ENCODE results near the gene SP1.
"Not testable (repeated sequence)": the region's sequence is repeated elsewhere in the genome, so short reads cannot be mapped to it uniquely, and the experiment has no call there.

The SP1 gene

GRCh38 chr12:53428741-53429140, 48.8 kb downstream of the SP1 start:
- Histone ChIP-seq H3F3A (ENCODE audit: insufficient read depth, low read length) (no peaks in the 10 kb centered on the region), H3K9me2 (ENCODE audit: low read depth, low read length) (no peaks in the 10 kb centered on the region), H3K4me1 (ENCODE audit: insufficient read depth, low read length, severe bottlenecking) (no peaks in the 10 kb centered on the region), H3K9me3 (ENCODE audit: low read length) (no peaks in the 10 kb centered on the region), H4K20me1 (ENCODE audit: insufficient read depth, low read length) (no peaks in the 10 kb centered on the region), H3K9ac (ENCODE audit: low read length) (no peak overlapping the region), H3K79me2 (ENCODE audit: insufficient read depth, low read length) (no peaks in the 10 kb centered on the region), H3K36me3 (ENCODE audit: insufficient read depth, low read length) (no peaks in the 10 kb centered on the region; the same call in 1 of the 2 replicates), H3K4me3 (ENCODE audit: low read depth, low read length, poor library complexity, severe bottlenecking) (no peak overlapping the region), H3K4me2 (ENCODE audit: low read length) (no peak overlapping the region), H3K27ac (ENCODE audit: low read depth, low read length, poor library complexity, severe bottlenecking) (no peak overlapping the region), H3K27me3 (ENCODE audit: insufficient read depth, low read length) (no peaks in the 10 kb centered on the region), H2AFZ (ENCODE audit: low read length) (no peak overlapping the region)
- TF ChIP-seq CTCF (IDR thresholded peaks at IDR 0.05; ENCODE audit: low read length) (no peak), EZH2 (IDR thresholded peaks at IDR 0.05; ENCODE audit: borderline replicate concordance, low read length) (no peak)

GRCh38 chr12:53430116-53430515, 50.1 kb downstream of the SP1 start:
- TF ChIP-seq EZH2 (IDR thresholded peaks at IDR 0.05; ENCODE audit: borderline replicate concordance, low read length) (no peak), CTCF (IDR thresholded peaks at IDR 0.05; ENCODE audit: low read length) (no peak)
- no peaks in the 10 kb centered on the region for H3K27me3 ChIP-seq (ENCODE audit: insufficient read depth, low read length)
- no peaks in the 10 kb centered on the region for H3F3A ChIP-seq (ENCODE audit: insufficient read depth, low read length)
- H4K20me1 ChIP-seq (ENCODE audit: insufficient read depth, low read length) = no peaks in the 10 kb centered on the region
- H3K4me3 ChIP-seq (ENCODE audit: low read depth, low read length, poor library complexity, severe bottlenecking) = no peak overlapping the region
- no peak overlapping the region for H3K4me2 ChIP-seq (ENCODE audit: low read length)
- H3K36me3 ChIP-seq (ENCODE audit: insufficient read depth, low read length) = no peaks in the 10 kb centered on the region; the same call in 1 of the 2 replicates
- no peak overlapping the region for H3K27ac ChIP-seq (ENCODE audit: low read depth, low read length, poor library complexity, severe bottlenecking)
- no peaks in the 10 kb centered on the region for H3K9me3 ChIP-seq (ENCODE audit: low read length)
- H3K4me1 ChIP-seq (ENCODE audit: insufficient read depth, low read length, severe bottlenecking) = no peaks in the 10 kb centered on the region
- H3K9me2 ChIP-seq (ENCODE audit: low read depth, low read length) = no peaks in the 10 kb centered on the region
- H3K79me2 ChIP-seq (ENCODE audit: insufficient read depth, low read length) = no peaks in the 10 kb centered on the region
- H3K9ac ChIP-seq (ENCODE audit: low read length) = no peak overlapping the region
- H2AFZ ChIP-seq (ENCODE audit: low read length) = no peak overlapping the region

GRCh38 chr12:53431187-53431586, 51.2 kb downstream of the SP1 start:
- no peaks in the 10 kb centered on the region for H4K20me1 ChIP-seq (ENCODE audit: insufficient read depth, low read length)
- H3K36me3 ChIP-seq (ENCODE audit: insufficient read depth, low read length) = no peaks in the 10 kb centered on the region; the same call in 1 of the 2 replicates
- no peak overlapping the region for H3K4me2 ChIP-seq (ENCODE audit: low read length)
- no peaks in the 10 kb centered on the region for H3K4me1 ChIP-seq (ENCODE audit: insufficient read depth, low read length, severe bottlenecking)
- no peak for TF ChIP-seq EZH2 (IDR thresholded peaks at IDR 0.05; ENCODE audit: borderline replicate concordance, low read length)
- no peaks in the 10 kb centered on the region for H3K27me3 ChIP-seq (ENCODE audit: insufficient read depth, low read length)
- no peak overlapping the region for H2AFZ ChIP-seq (ENCODE audit: low read length)
- H3K9me3 ChIP-seq (ENCODE audit: low read length) = no peaks in the 10 kb centered on the region
- no peak overlapping the region for H3K4me3 ChIP-seq (ENCODE audit: low read depth, low read length, poor library complexity, severe bottlenecking)
- H3F3A ChIP-seq (ENCODE audit: insufficient read depth, low read length) = no peaks in the 10 kb centered on the region
- H3K27ac ChIP-seq (ENCODE audit: low read depth, low read length, poor library complexity, severe bottlenecking) = no peak overlapping the region
- H3K9ac ChIP-seq (ENCODE audit: low read length) = no peak overlapping the region
- no peaks in the 10 kb centered on the region for H3K9me2 ChIP-seq (ENCODE audit: low read depth, low read length)
- H3K79me2 ChIP-seq (ENCODE audit: insufficient read depth, low read length) = no peaks in the 10 kb centered on the region

- not testable (repeated sequence) for H4K20me1 ChIP-seq (ENCODE audit: insufficient read depth, low read length); H3K9me3 ChIP-seq (ENCODE audit: low read length); H3K9me2 ChIP-seq (ENCODE audit: low read depth, low read length); H3K9ac ChIP-seq (ENCODE audit: low read length); H2AFZ ChIP-seq (ENCODE audit: low read length); H3F3A ChIP-seq (ENCODE audit: insufficient read depth, low read length); H3K4me3 ChIP-seq (ENCODE audit: low read depth, low read length, poor library complexity, severe bottlenecking); H3K36me3 ChIP-seq (ENCODE audit: insufficient read depth, low read length); H3K27me3 ChIP-seq (ENCODE audit: insufficient read depth, low read length); H3K27ac ChIP-seq (ENCODE audit: low read depth, low read length, poor library complexity, severe bottlenecking); H3K4me2 ChIP-seq (ENCODE audit: low read length); H3K79me2 ChIP-seq (ENCODE audit: insufficient read depth, low read length); H3K4me1 ChIP-seq (ENCODE audit: insufficient read depth, low read length, severe bottlenecking)
Measured at GRCh38 chr12:53435326-53435725, 55.4 kb downstream of the SP1 start.

GRCh38 chr12:53439582-53439981, 59.6 kb downstream of the SP1 start:
- H3K36me3 ChIP-seq (ENCODE audit: insufficient read depth, low read length) = peaks cover 17% of the 10 kb centered on the region
- H3K4me2 ChIP-seq (ENCODE audit: low read length); H3K4me3 ChIP-seq (ENCODE audit: low read depth, low read length, poor library complexity, severe bottlenecking); H3K9ac ChIP-seq (ENCODE audit: low read length); H3K9me2 ChIP-seq (ENCODE audit: low read depth, low read length); H3K27ac ChIP-seq (ENCODE audit: low read depth, low read length, poor library complexity, severe bottlenecking); H3K9me3 ChIP-seq (ENCODE audit: low read length); H4K20me1 ChIP-seq (ENCODE audit: insufficient read depth, low read length); H2AFZ ChIP-seq (ENCODE audit: low read length); H3K27me3 ChIP-seq (ENCODE audit: insufficient read depth, low read length); H3F3A ChIP-seq (ENCODE audit: insufficient read depth, low read length): not testable (repeated sequence)
- H3K4me1 ChIP-seq (ENCODE audit: insufficient read depth, low read length, severe bottlenecking) = peaks cover 26% of the 10 kb centered on the region
- H3K79me2 ChIP-seq (ENCODE audit: insufficient read depth, low read length) = peaks cover 14% of the 10 kb centered on the region
